HUES64 (cell line): ENCODE measurements around the gene C5orf24. TPM values are rescaled to one million over a fixed set of nuclear protein-coding genes. Genes with fewer than 3 reads are reported as not detected.

ENCODE experiments used
- H3K27ac ChIP-seq: 2 replicates; pipeline ENCODE4 v1.7.0; 2013; ENCODE audit warnings: low read depth, low read length, inconsistent platforms
- H3K27me3 ChIP-seq: 2 replicates; pipeline ENCODE4 v1.6.1; 2013; ENCODE audit warnings: mild to moderate bottlenecking, low read length; ENCODE audit not compliant: insufficient read depth
- H3K36me3 ChIP-seq: 2 replicates; pipeline ENCODE4 v1.6.1; 2013; ENCODE audit warnings: mild to moderate bottlenecking, low read length; ENCODE audit not compliant: insufficient read depth
- H3K4me1 ChIP-seq: 2 replicates; pipeline ENCODE4 v1.6.1; 2013; ENCODE audit warnings: mild to moderate bottlenecking, low read length, moderate library complexity; ENCODE audit not compliant: insufficient read depth
- H3K4me3 ChIP-seq: 2 replicates; pipeline ENCODE4 v1.5.1; 2013; ENCODE audit warnings: mild to moderate bottlenecking, low read length, moderate library complexity
- H3K9ac ChIP-seq: 2 replicates; pipeline ENCODE4 v1.6.1; 2013; ENCODE audit warnings: mild to moderate bottlenecking, low read depth, low read length
- H3K9me3 ChIP-seq: 2 replicates; pipeline ENCODE4 v1.6.1; 2013; ENCODE audit warnings: low read depth, low read length; ENCODE audit not compliant: insufficient read depth
- WGBS: fragments of 150-250, 120-280 bp; methylation state at CpG from one replicate; pipeline ENCODE4 v1.1.7; 2013; ENCODE audit warnings: missing lambda C conversion rate; 5-methylcytosine and 5-hydroxymethylcytosine counted together
- polyA plus RNA-seq, 2 experiments: library from polyadenylated mRNA; stranded (reverse); fragments of 50-300 nt; gene quantifications; one replicate each; pipeline ENCODE4 v1.2.3, GENCODE V29; 2013

Gene C5orf24
- polyA plus RNA-seq (2013, experiment 1 of 2): 15.8 TPM
- polyA plus RNA-seq (2013, experiment 2 of 2): 25.7 TPM

- peaks cover 4% of the 10 kb centered on the region; the same call in 1 of the 2 replicates for H3K4me1 ChIP-seq
- H3K27me3 ChIP-seq: no peaks in the 10 kb centered on the region
- peaks cover 12% of the 10 kb centered on the region; the same call in 1 of the 2 replicates for H3K36me3 ChIP-seq
- peak within 1 kb of the TSS; percentile 98 for H3K9ac ChIP-seq
- H3K9me3 ChIP-seq: no peaks in the 10 kb centered on the region
- WGBS: under 1% methylated on average over 84 of the region's 84 CpGs
- peak within 1 kb of the TSS; percentile 87 for H3K27ac ChIP-seq
- peak within 1 kb of the TSS; percentile 97 for H3K4me3 ChIP-seq
Measured at GRCh38 chr5:134845852-134846640, at the start of gene C5orf24. Gene C5orf24, plus strand, starts transcription at chr5:134845968. Its CDS starts 8,933 bp downstream, at chr5:134854901.

- 95% methylated on average over 5 of the region's 5 CpGs for WGBS
- no peak overlapping the region for H3K27ac ChIP-seq
- peaks cover 90% of the 10 kb centered on the region for H3K36me3 ChIP-seq
- no peak overlapping the region for H3K4me3 ChIP-seq
- no peaks in the 10 kb centered on the region for H3K4me1 ChIP-seq
- no peaks in the 10 kb centered on the region for H3K27me3 ChIP-seq
- H3K9ac ChIP-seq: no peak overlapping the region
- no peaks in the 10 kb centered on the region for H3K9me3 ChIP-seq
Measured at GRCh38 chr5:134798468-134798867, 47.3 kb upstream of the C5orf24 start.

- Histone ChIP-seq H3K9me3 (no peaks in the 10 kb centered on the region), H3K27me3 (no peaks in the 10 kb centered on the region), H3K9ac (no peak overlapping the region), H3K4me3 (no peak overlapping the region), H3K4me1 (no peaks in the 10 kb centered on the region), H3K27ac (no peak overlapping the region), H3K36me3 (peaks cover 89% of the 10 kb centered on the region)
- 93% methylated on average over 4 of the region's 4 CpGs for WGBS
Measured at GRCh38 chr5:134803821-134804220, 41.9 kb upstream of the C5orf24 start.

GRCh38 chr5:134813407-134813806, 32.4 kb upstream of the C5orf24 start:
- no peak overlapping the region for H3K27ac ChIP-seq
- H3K36me3 ChIP-seq: peaks cover 89% of the 10 kb centered on the region
- WGBS: 98% methylated on average over 2 of the region's 2 CpGs

GRCh38 chr5:134813827-134814226, 31.9 kb upstream of the C5orf24 start:
- Histone ChIP-seq H3K4me3 (no peak overlapping the region), H3K4me1 (no peaks in the 10 kb centered on the region), H3K27me3 (no peaks in the 10 kb centered on the region), H3K36me3 (peaks cover 89% of the 10 kb centered on the region), H3K27ac (no peak overlapping the region), H3K9me3 (no peaks in the 10 kb centered on the region), H3K9ac (no peak overlapping the region)

More at GRCh38 chr5:134813407-134813806, 32.4 kb upstream of the C5orf24 start:
- Histone ChIP-seq H3K27me3 (no peaks in the 10 kb centered on the region), H3K4me1 (no peaks in the 10 kb centered on the region), H3K9ac (no peak overlapping the region), H3K4me3 (no peak overlapping the region), H3K9me3 (no peaks in the 10 kb centered on the region)

GRCh38 chr5:134817006-134817405, 28.8 kb upstream of the C5orf24 start:
- WGBS: 92% methylated on average over 3 of the region's 4 CpGs
- Histone ChIP-seq H3K9ac (no peak overlapping the region), H3K27me3 (no peaks in the 10 kb centered on the region), H3K4me3 (no peak overlapping the region), H3K27ac (no peak overlapping the region), H3K36me3 (peaks cover 94% of the 10 kb centered on the region), H3K9me3 (no peaks in the 10 kb centered on the region), H3K4me1 (no peaks in the 10 kb centered on the region)

GRCh38 chr5:134818776-134819175, 27.0 kb upstream of the C5orf24 start:
- H3K4me3 ChIP-seq: no peak overlapping the region
- H3K9me3 ChIP-seq: no peaks in the 10 kb centered on the region
- H3K36me3 ChIP-seq: peaks cover 95% of the 10 kb centered on the region
- no peaks in the 10 kb centered on the region for H3K27me3 ChIP-seq
- 98% methylated on average over 4 of the region's 4 CpGs for WGBS
- H3K4me1 ChIP-seq: no peaks in the 10 kb centered on the region
- H3K9ac ChIP-seq: no peak overlapping the region
- H3K27ac ChIP-seq: no peak overlapping the region

- H3K4me3 ChIP-seq: no peak overlapping the region
- no peaks in the 10 kb centered on the region for H3K9me3 ChIP-seq
- no peaks in the 10 kb centered on the region for H3K4me1 ChIP-seq
- peaks cover 94% of the 10 kb centered on the region for H3K36me3 ChIP-seq
- no peak overlapping the region for H3K9ac ChIP-seq
- no peaks in the 10 kb centered on the region for H3K27me3 ChIP-seq
- no peak overlapping the region for H3K27ac ChIP-seq
- WGBS: 90% methylated on average over 3 of the region's 4 CpGs
Measured at GRCh38 chr5:134819407-134819963, 26.3 kb upstream of the C5orf24 start.

GRCh38 chr5:134821841-134822240, 23.9 kb upstream of the C5orf24 start:
- WGBS: 93% methylated on average over 7 of the region's 7 CpGs
- no peaks in the 10 kb centered on the region for H3K9me3 ChIP-seq
- no peaks in the 10 kb centered on the region for H3K27me3 ChIP-seq
- H3K36me3 ChIP-seq: peaks cover 96% of the 10 kb centered on the region
- no peaks in the 10 kb centered on the region for H3K4me1 ChIP-seq
- no peak overlapping the region for H3K9ac ChIP-seq
- H3K4me3 ChIP-seq: no peak overlapping the region
- no peak overlapping the region for H3K27ac ChIP-seq

- H3K4me3 ChIP-seq: no peak overlapping the region
- H3K9me3 ChIP-seq: no peaks in the 10 kb centered on the region
- H3K27me3 ChIP-seq: no peaks in the 10 kb centered on the region
- peaks cover 95% of the 10 kb centered on the region for H3K36me3 ChIP-seq
- WGBS: 100% methylated on average over 1 of the region's 1 CpG
- no peaks in the 10 kb centered on the region for H3K4me1 ChIP-seq
- H3K27ac ChIP-seq: no peak overlapping the region
- no peak overlapping the region for H3K9ac ChIP-seq
Measured at GRCh38 chr5:134824681-134825080, 21.1 kb upstream of the C5orf24 start.

- H3K4me1 ChIP-seq: no peaks in the 10 kb centered on the region
- 92% methylated on average over 4 of the region's 7 CpGs for WGBS
- H3K27ac ChIP-seq: no peak overlapping the region
- H3K27me3 ChIP-seq: no peaks in the 10 kb centered on the region
- no peaks in the 10 kb centered on the region for H3K9me3 ChIP-seq
- H3K4me3 ChIP-seq: no peak overlapping the region
- H3K36me3 ChIP-seq: peaks cover 95% of the 10 kb centered on the region
- H3K9ac ChIP-seq: no peak overlapping the region
Measured at GRCh38 chr5:134825212-134825611, 20.6 kb upstream of the C5orf24 start.
